GM19099 (cell line): ENCODE measurements around the gene TCTN3.

Experiments
- POLR2A ChIP-seq: IDR thresholded peaks from 3 replicates; pipeline ENCODE4 v1.6.1; 2011; ENCODE audit warnings: low read depth; ENCODE audit not compliant: insufficient read length; ENCODE audit errors: extremely low read depth

TCTN3 gene

DNA sequence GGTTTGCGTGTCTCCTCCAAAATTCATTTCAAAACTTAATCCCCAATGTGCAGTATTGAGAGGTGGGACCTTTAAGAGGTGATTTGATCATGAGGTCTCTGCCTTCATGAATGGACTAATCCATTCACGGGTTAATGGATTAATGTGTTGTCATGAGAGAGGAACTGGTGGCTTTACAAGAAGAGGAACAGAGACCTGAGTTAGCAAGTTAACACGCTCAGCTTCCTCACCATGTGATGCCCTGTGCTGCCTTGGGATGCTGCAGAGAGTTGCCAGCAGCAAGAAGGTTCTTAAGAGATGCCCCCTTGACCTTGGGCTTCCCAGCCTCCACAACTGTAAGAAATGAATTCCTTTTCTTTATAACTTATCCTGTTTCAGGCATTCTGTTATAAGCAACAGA lies 3.7 kb upstream of the TCTN3 start:
- TF ChIP-seq POLR2A, result no peak

GRCh38 chr10:95694665-95695064 lies 938 bp upstream of the TCTN3 start:
- no peak for TF ChIP-seq POLR2A

- TF ChIP-seq POLR2A, result no peak
Observed at GRCh38 chr10:95693071-95693667, 558 bp downstream of the TCTN3 start.

- TF ChIP-seq POLR2A, result no peak
Observed at GRCh38 chr10:95691281-95691680, 2.4 kb downstream of the TCTN3 start.

GRCh38 chr10:95688648-95689047 lies 5.1 kb downstream of the TCTN3 start:
- TF ChIP-seq POLR2A, result no peak

DNA sequence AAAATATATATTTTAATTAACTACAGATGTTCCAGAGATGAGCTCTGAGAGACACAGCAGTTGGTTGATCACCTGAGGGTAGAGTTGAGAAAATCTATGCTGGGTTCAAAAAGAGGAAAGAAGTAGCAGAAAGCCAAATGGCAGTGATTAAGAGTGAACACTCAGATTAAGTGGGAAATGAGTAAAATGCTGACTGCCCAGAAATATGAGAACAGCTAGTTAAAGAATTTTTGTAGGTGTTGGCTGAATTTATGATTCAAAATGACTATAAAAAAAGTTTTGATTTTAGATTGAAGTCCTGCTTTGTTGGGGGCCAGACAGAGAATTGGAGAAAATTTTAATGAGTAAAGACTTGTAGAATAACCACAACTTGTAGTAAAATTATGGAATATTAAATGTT lies 9.8 kb downstream of the TCTN3 start:
- TF ChIP-seq POLR2A, result no peak

DNA sequence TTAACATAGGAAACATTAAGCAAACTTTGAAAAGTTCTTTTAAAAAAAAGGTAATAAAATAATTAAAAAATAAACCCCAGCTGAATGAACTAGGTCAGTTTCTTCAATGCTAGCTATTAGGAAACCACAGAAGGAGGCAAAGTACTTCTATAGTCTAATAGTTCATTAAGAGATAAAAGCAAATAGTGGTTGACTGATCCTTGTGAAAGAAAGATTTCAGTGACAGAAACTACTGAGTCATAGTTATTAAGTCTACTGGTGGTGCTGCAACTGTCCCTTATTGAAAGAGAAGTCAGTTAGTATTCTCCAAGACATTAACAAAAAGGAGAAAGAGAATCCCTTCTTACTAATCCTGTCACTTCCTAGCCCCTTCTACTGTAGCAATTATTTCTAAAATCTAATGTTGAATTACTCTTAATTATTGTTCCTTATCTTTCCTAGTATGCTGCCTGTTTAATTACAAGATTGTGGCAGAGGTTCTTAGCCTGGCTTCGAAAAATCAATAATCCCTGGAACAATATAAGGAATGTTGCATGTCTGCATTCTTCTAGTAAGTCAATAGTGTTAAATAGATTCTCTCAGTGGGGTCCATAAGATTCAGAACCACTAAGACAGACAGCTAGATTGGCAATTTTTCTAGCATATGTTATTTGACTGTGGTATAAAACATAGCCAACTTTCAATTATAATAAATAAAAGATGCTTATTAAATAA lies 18.2 kb downstream of the TCTN3 start:
- TF ChIP-seq POLR2A, result no peak

GRCh38 chr10:95674643-95675042 lies 19.1 kb downstream of the TCTN3 start:
- no peak for TF ChIP-seq POLR2A

DNA sequence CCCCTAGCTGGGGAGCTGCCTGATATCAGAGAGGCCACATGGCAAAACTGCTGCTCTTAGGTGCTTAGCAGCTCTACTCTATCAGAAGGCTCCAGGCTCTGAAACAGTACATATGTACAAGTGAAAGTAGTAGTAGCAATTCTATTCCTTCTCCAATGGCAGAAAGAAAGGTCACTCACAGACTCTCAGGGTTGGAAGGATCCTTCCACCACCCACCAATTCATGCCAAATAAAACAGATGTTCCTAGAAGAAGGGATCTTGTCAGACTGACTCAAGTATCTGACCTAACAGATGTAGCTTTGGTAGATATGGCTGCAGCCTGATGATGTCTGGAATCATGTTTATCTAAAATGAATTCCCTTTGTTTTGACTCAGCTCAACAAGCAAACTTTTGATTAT lies 29.2 kb downstream of the TCTN3 start:
- no peak for TF ChIP-seq POLR2A

DNA sequence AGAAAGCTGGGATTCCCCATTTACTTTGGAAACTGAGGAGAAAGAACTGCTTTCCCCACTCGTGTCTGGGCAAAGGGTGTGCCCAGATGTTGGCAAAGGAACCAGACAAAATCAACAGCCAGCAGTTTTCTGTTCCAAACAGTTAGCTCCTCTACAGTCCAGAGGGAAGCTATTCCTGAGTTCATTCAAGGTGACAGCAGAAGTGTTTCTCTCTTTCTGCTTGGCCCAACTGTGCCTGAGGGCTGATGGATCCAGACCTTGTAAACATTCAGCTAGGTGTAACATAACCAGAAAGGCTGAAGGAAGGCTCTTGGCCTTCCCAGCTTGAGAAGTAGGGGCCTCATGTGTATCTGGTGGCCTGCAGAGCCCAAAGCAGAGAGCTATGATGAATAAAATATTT lies 30.2 kb downstream of the TCTN3 start:
- no peak for TF ChIP-seq POLR2A

DNA sequence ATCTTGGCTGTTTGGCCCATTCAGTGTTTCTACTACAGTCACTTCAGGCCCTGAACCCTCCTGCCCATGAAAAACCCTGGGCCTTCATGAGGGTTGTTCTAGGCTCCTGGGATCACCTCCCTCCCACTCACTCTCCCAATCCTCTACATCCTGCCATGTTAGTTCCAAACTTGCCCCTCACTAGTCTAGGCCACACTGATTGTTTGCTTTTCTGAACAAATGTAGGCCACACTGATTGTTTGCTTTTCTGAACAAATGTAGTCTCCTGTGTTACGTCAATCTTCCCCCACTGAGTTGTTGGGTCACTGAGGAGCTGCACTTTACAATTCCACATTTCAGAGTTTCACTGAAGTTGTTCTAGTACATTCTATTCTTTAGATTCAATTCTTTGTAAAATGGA lies 31.9 kb downstream of the TCTN3 start:
- TF ChIP-seq POLR2A, result no peak

- no peak for TF ChIP-seq POLR2A
Observed at GRCh38 chr10:95660283-95660682, 33.4 kb downstream of the TCTN3 start.

DNA sequence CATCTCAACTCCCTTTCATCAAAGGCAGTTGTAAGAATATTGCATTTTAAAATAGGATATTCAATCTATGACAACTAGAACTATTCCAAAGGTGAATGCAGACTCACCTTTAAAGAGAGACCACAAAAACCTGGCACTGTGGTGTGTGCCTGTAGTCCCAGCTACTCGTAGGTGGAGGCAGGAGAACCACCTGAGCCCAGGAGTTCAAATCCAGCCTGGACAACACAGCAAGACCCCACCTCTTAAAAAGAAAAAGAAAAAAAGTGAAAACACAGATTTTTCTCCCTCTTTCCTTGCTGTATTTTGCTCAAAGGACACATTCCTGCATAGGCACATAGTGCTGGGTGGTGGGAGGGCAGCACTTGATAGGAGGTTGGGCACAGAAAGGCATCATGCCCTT lies 36.5 kb downstream of the TCTN3 start:
- no peak for TF ChIP-seq POLR2A

DNA sequence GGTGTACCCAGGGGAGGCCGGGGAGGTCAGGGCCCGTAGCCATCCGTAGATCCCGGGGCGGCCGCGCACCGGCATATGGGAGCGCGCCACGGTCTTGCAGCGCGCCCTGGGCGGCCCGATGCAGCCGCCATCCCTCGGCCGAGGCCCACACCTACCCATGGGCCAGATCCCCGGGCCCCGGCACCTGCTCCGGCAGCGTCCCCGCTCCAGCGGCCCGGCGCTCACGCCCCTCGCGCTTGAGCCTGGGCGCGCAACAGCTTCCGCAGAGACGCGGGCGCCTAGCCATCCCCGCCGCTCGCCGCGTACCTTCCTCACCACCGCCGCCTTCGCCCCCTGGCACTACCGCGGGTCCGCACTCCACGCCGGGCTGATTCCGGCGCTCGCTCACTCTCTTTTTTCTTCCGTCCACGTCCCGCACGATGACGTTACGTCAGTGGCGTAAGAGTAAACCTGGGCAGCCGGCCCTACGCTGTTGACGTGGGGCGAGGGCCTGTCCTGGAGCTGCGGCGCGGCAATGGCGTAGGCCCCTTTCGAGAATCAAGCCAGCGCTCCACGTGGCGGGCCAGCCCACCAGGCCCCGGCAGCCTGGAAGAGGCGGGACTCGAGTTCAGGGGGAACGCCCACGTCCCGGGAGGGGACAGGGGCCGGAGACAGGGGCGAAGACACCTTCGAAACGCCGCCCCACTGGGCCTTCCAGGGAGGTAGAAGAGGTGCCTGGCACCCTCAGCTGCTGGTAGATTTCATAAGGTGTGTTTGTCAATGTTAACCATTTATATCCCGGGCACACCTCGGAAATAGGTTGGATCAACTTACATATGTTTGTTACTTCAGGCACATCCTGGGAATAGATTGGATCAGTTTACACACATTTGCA lies 37.2 kb downstream of the TCTN3 start, which contains the start of gene ALDH18A1:
TSS of gene ALDH18A1 (minus strand) at position 421 of the 874 bp plus-strand sequence. CDS start 3,334 bp downstream, outside the sequence.
- TF ChIP-seq POLR2A, result peak; percentile 61

- TF ChIP-seq POLR2A, result no peak
Observed at GRCh38 chr10:95655571-95656290, 38.0 kb downstream of the TCTN3 start.
